GM23338 (cell line): ENCODE data around the gene NIPBL. TPM values are rescaled to one million over a fixed set of nuclear protein-coding genes. Genes with fewer than 3 reads are reported as not detected.
A peak's percentile ranks its signal among the peaks of the same experiment; 100 is the strongest.

ENCODE experiments used
- ATAC-seq: fragments of 200-7000 bp; cut with Tn5 transposase; 3 replicates; pipeline ENCODE4 v1.9.1; 2020
- DNase-seq: peaks from one replicate; pipeline ENCODE4 v3.0.0-alpha.2; 2015; ENCODE audit warnings: low spot score
- H2AFZ ChIP-seq: fragments of 200-600 bp; sonication (generic); 2 replicates; pipeline ENCODE4 v1.8.0; 2016; ENCODE audit warnings: antibody characterized with exemption, mild to moderate bottlenecking, moderate library complexity
- H3F3A ChIP-seq: fragments of 200-600 bp; sonication (generic); replicated peaks from 2 replicates; pipeline ENCODE4 v1.8.0; 2017; ENCODE audit warnings: antibody characterized with exemption, mixed run types, low read depth
- H3K27ac ChIP-seq: fragments of 200-600 bp; sonication (generic); 2 replicates; pipeline ENCODE4 v1.6.1; 2016; ENCODE audit warnings: low read depth
- H3K27me3 ChIP-seq: fragments of 200-600 bp; sonication (generic); 2 replicates; pipeline ENCODE4 v1.8.0; 2016; ENCODE audit warnings: mild to moderate bottlenecking, mixed run types, moderate library complexity; ENCODE audit not compliant: insufficient read depth
- H3K36me3 ChIP-seq: fragments of 200-600 bp; sonication (generic); 2 replicates; pipeline ENCODE4 v1.8.0; 2016; ENCODE audit warnings: mild to moderate bottlenecking; ENCODE audit not compliant: insufficient read depth
- H3K4me1 ChIP-seq: fragments of 200-600 bp; sonication (generic); 2 replicates; pipeline ENCODE4 v1.8.0; 2016; ENCODE audit warnings: mild to moderate bottlenecking, moderate library complexity; ENCODE audit not compliant: insufficient read depth
- H3K4me2 ChIP-seq: fragments of 200-600 bp; sonication (generic); 2 replicates; pipeline ENCODE4 v1.7.1; 2017; ENCODE audit warnings: mixed run types
- H3K4me3 ChIP-seq: fragments of 200-600 bp; sonication (generic); 2 replicates; pipeline ENCODE4 v1.6.1; 2016; ENCODE audit warnings: mixed run types
- H3K79me2 ChIP-seq: fragments of 200-600 bp; sonication (generic); replicated peaks from 2 replicates; pipeline ENCODE4 v1.8.0; 2017; ENCODE audit warnings: mild to moderate bottlenecking; ENCODE audit not compliant: insufficient read depth
- H3K9me2 ChIP-seq: fragments of 200-600 bp; sonication (generic); 2 replicates; pipeline ENCODE4 v1.8.0; 2017; ENCODE audit not compliant: insufficient read depth
- H4K20me1 ChIP-seq: fragments of 200-600 bp; sonication (generic); replicated peaks from 2 replicates; pipeline ENCODE4 v1.8.0; 2017; ENCODE audit warnings: mild to moderate bottlenecking; ENCODE audit not compliant: insufficient read depth
- H3K27ac Mint-ChIP-seq: 2 replicates; pipeline ENCODE4 v1.8.0; 2020; ENCODE audit warnings: inconsistent platforms, mild to moderate bottlenecking, moderate library complexity, mixed read lengths
- H3K27me3 Mint-ChIP-seq: 3 replicates; pipeline ENCODE4 v1.8.0; 2022; ENCODE audit warnings: low read depth, mild to moderate bottlenecking, moderate library complexity, mixed read lengths, inconsistent platforms; ENCODE audit not compliant: insufficient read depth, poor library complexity
- H3K36me3 Mint-ChIP-seq: 3 replicates; pipeline ENCODE4 v1.8.0; 2021; ENCODE audit warnings: low read depth, mild to moderate bottlenecking, inconsistent platforms, moderate library complexity, mixed read lengths
- H3K4me1 Mint-ChIP-seq: 3 replicates; pipeline ENCODE4 v1.8.0; 2020; ENCODE audit warnings: mild to moderate bottlenecking, inconsistent platforms, mixed read lengths
- H3K4me3 Mint-ChIP-seq: 3 replicates; pipeline ENCODE4 v1.8.0; 2021; ENCODE audit warnings: moderate library complexity, mild to moderate bottlenecking, inconsistent platforms, mixed read lengths
- H3K9me3 Mint-ChIP-seq: 3 replicates; pipeline ENCODE4 v1.8.0; 2020; ENCODE audit warnings: moderate library complexity, mild to moderate bottlenecking, inconsistent platforms, mixed read lengths
- CREB1 ChIP-seq: fragments of 250-450 bp; sonication (Bioruptor Pico); IDR thresholded peaks from 2 replicates; pipeline ENCODE4 v1.5.0; 2020; ENCODE audit warnings: low read depth, mild to moderate bottlenecking, moderate library complexity
- EZH2 ChIP-seq: fragments of 200-600 bp; sonication (generic); IDR thresholded peaks from one replicate; pipeline ENCODE4 v1.8.0; 2017; ENCODE audit warnings: antibody characterized with exemption, mild to moderate bottlenecking, low read depth; ENCODE audit not compliant: unreplicated experiment
- EZH2phosphoT487 ChIP-seq: fragments of 200-600 bp; sonication (generic); IDR thresholded peaks from one replicate; pipeline ENCODE4 v1.8.1; 2018; ENCODE audit warnings: antibody characterized with exemption; ENCODE audit not compliant: unreplicated experiment
- NANOG ChIP-seq: IDR thresholded peaks from 2 replicates; pipeline ENCODE4 v1.6.1; 2016; ENCODE audit warnings: antibody characterized with exemption, borderline replicate concordance
- POLR2AphosphoS5 ChIP-seq: IDR thresholded peaks from 2 replicates; pipeline ENCODE4 v1.6.1; 2016; ENCODE audit warnings: antibody characterized with exemption, low read depth
- ZNF114 ChIP-seq: fragments of 250-450 bp; sonication (Bioruptor Pico); IDR thresholded peaks from 2 replicates; pipeline ENCODE4 v1.5.0; 2020; ENCODE audit warnings: mild to moderate bottlenecking, moderate library complexity
- ZNF331 ChIP-seq: fragments of 250-450 bp; sonication (Bioruptor Pico); IDR thresholded peaks from 2 replicates; pipeline ENCODE4 v1.5.0; 2020; ENCODE audit warnings: low read depth, mild to moderate bottlenecking, moderate library complexity
- polyA plus RNA-seq: library from polyadenylated mRNA; unstranded; fragments of >200 nt; fragmentation: Nextera tagmentation; extraction: Ambion mirVana; gene quantifications from 2 replicates; pipeline ENCODE4 v1.2.1, GENCODE V29; 2016
- total RNA-seq: library from RNA; depleted of rRNA; stranded (reverse); fragments of >200 nt; shearing (Covaris generic); gene quantifications from 2 replicates; pipeline ENCODE4 v1.2.3, GENCODE V29; 2014
- TF ChIP-seq, protein P1 (sequence below): IDR thresholded peaks from one replicate; pipeline ENCODE4 v1.6.1; 2018; ENCODE audit warnings: antibody characterized with exemption; ENCODE audit not compliant: unreplicated experiment
- TF ChIP-seq, protein P2 (sequence below): fragments of 250-450 bp; sonication (Bioruptor Pico); IDR thresholded peaks from 2 replicates; pipeline ENCODE4 v1.5.0; 2020; ENCODE audit warnings: mild to moderate bottlenecking, moderate library complexity

The NIPBL gene
- total and polyA plus RNA-seq, 2 experiments from 2014 or later = 44.2 to 51.4 TPM

- Histone ChIP-seq H3F3A (no peaks in the 10 kb centered on the region), H3K4me3 (peak overlapping the region; percentile 86), H2AFZ (no peak overlapping the region), H3K27me3 (no peaks in the 10 kb centered on the region), H3K36me3 (no peaks in the 10 kb centered on the region), H3K4me1 (peaks cover 31% of the 10 kb centered on the region), H3K27ac (no peak overlapping the region), H3K79me2 (peaks cover 86% of the 10 kb centered on the region), H4K20me1 (peaks cover 33% of the 10 kb centered on the region), H3K9me2 (no peaks in the 10 kb centered on the region), H3K4me2 (peak overlapping the region; percentile 84)
- Mint-ChIP-seq H3K4me3 (peak overlapping the region; percentile 98), H3K27me3 (peaks cover 2% of the 10 kb centered on the region), H3K36me3 (no peaks in the 10 kb centered on the region), H3K27ac (peak overlapping the region; percentile 53; the same call in 1 of the 2 replicates), H3K9me3 (no peaks in the 10 kb centered on the region), H3K4me1 (peaks cover 29% of the 10 kb centered on the region)
- no peak for DNase-seq
- no peak for ATAC-seq
- TF ChIP-seq EZH2 (no peak), POLR2AphosphoS5 (no peak), ZNF331 (CRISPR knock-in tag) (no peak), NANOG (no peak), ZNF114 (CRISPR knock-in tag) (no peak), EZH2phosphoT487 (no peak), CREB1 (CRISPR knock-in tag) (no peak)
- TF ChIP-seq, protein P1, sequence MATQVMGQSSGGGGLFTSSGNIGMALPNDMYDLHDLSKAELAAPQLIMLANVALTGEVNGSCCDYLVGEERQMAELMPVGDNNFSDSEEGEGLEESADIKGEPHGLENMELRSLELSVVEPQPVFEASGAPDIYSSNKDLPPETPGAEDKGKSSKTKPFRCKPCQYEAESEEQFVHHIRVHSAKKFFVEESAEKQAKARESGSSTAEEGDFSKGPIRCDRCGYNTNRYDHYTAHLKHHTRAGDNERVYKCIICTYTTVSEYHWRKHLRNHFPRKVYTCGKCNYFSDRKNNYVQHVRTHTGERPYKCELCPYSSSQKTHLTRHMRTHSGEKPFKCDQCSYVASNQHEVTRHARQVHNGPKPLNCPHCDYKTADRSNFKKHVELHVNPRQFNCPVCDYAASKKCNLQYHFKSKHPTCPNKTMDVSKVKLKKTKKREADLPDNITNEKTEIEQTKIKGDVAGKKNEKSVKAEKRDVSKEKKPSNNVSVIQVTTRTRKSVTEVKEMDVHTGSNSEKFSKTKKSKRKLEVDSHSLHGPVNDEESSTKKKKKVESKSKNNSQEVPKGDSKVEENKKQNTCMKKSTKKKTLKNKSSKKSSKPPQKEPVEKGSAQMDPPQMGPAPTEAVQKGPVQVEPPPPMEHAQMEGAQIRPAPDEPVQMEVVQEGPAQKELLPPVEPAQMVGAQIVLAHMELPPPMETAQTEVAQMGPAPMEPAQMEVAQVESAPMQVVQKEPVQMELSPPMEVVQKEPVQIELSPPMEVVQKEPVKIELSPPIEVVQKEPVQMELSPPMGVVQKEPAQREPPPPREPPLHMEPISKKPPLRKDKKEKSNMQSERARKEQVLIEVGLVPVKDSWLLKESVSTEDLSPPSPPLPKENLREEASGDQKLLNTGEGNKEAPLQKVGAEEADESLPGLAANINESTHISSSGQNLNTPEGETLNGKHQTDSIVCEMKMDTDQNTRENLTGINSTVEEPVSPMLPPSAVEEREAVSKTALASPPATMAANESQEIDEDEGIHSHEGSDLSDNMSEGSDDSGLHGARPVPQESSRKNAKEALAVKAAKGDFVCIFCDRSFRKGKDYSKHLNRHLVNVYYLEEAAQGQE = no peak
- TF ChIP-seq, protein P2, sequence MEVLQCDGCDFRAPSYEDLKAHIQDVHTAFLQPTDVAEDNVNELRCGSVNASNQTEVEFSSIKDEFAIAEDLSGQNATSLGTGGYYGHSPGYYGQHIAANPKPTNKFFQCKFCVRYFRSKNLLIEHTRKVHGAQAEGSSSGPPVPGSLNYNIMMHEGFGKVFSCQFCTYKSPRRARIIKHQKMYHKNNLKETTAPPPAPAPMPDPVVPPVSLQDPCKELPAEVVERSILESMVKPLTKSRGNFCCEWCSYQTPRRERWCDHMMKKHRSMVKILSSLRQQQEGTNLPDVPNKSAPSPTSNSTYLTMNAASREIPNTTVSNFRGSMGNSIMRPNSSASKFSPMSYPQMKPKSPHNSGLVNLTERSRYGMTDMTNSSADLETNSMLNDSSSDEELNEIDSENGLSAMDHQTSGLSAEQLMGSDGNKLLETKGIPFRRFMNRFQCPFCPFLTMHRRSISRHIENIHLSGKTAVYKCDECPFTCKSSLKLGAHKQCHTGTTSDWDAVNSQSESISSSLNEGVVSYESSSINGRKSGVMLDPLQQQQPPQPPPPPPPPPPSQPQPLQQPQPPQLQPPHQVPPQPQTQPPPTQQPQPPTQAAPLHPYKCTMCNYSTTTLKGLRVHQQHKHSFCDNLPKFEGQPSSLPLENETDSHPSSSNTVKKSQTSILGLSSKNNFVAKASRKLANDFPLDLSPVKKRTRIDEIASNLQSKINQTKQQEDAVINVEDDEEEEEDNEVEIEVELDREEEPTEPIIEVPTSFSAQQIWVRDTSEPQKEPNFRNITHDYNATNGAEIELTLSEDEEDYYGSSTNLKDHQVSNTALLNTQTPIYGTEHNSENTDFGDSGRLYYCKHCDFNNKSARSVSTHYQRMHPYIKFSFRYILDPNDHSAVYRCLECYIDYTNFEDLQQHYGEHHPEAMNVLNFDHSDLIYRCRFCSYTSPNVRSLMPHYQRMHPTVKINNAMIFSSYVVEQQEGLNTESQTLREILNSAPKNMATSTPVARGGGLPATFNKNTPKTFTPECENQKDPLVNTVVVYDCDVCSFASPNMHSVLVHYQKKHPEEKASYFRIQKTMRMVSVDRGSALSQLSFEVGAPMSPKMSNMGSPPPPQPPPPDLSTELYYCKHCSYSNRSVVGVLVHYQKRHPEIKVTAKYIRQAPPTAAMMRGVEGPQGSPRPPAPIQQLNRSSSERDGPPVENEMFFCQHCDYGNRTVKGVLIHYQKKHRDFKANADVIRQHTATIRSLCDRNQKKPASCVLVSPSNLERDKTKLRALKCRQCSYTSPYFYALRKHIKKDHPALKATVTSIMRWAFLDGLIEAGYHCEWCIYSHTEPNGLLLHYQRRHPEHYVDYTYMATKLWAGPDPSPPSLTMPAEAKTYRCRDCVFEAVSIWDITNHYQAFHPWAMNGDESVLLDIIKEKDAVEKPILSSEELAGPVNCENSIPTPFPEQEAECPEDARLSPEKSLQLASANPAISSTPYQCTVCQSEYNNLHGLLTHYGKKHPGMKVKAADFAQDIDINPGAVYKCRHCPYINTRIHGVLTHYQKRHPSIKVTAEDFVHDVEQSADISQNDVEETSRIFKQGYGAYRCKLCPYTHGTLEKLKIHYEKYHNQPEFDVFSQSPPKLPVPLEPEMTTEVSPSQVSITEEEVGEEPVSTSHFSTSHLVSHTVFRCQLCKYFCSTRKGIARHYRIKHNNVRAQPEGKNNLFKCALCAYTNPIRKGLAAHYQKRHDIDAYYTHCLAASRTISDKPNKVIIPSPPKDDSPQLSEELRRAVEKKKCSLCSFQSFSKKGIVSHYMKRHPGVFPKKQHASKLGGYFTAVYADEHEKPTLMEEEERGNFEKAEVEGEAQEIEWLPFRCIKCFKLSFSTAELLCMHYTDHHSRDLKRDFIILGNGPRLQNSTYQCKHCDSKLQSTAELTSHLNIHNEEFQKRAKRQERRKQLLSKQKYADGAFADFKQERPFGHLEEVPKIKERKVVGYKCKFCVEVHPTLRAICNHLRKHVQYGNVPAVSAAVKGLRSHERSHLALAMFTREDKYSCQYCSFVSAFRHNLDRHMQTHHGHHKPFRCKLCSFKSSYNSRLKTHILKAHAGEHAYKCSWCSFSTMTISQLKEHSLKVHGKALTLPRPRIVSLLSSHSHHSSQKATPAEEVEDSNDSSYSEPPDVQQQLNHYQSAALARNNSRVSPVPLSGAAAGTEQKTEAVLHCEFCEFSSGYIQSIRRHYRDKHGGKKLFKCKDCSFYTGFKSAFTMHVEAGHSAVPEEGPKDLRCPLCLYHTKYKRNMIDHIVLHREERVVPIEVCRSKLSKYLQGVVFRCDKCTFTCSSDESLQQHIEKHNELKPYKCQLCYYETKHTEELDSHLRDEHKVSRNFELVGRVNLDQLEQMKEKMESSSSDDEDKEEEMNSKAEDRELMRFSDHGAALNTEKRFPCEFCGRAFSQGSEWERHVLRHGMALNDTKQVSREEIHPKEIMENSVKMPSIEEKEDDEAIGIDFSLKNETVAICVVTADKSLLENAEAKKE (CRISPR knock-in tag) = no peak
Measured at GRCh38 chr5:36879274-36880033, 2.9 kb downstream of the NIPBL start.
